ENCODE data around the gene RPL18.
"Not testable (repeated sequence)": the region's sequence is repeated elsewhere in the genome, so short reads cannot be mapped to it uniquely, and the experiment has no call there.

Gene RPL18

GRCh38 chr19:48644355-48644754 is 25.4 kb upstream of the RPL18 start:
- no peak for DNase-seq

GRCh38 chr19:48642862-48643261 is 23.9 kb upstream of the RPL18 start:
- DNase-seq = no peak

GRCh38 chr19:48641850-48642249 is 22.9 kb upstream of the RPL18 start:
- DNase-seq = no peak

- no peak for DNase-seq
Observed at GRCh38 chr19:48639483-48640375, 20.8 kb upstream of the RPL18 start.

GRCh38 chr19:48638831-48639381 is 19.9 kb upstream of the RPL18 start:
- DNase-seq = peak; percentile 46

GRCh38 chr19:48637948-48638830 is 19.2 kb upstream of the RPL18 start:
- DNase-seq = peak; percentile 47

GRCh38 chr19:48637449-48637947 is 18.5 kb upstream of the RPL18 start:
- peak; percentile 94 for DNase-seq

- peak; percentile 56 for DNase-seq
Observed at GRCh38 chr19:48636859-48637448, 18.0 kb upstream of the RPL18 start, which contains the start of gene DBP. DBP (minus strand) TSS chr19:48637379; CDS start chr19:48636994, 385 bp downstream.

GRCh38 chr19:48635966-48636858 is 17.2 kb upstream of the RPL18 start:
- no peak for DNase-seq

GRCh38 chr19:48635263-48635965 is 16.4 kb upstream of the RPL18 start:
- peak; percentile 74 for DNase-seq

- DNase-seq = peak; percentile 87
Observed at GRCh38 chr19:48634424-48635262, 15.7 kb upstream of the RPL18 start.

- DNase-seq = no peak
Observed at GRCh38 chr19:48634036-48634342, 15.0 kb upstream of the RPL18 start.

GRCh38 chr19:48633148-48634035 is 14.4 kb upstream of the RPL18 start:
- DNase-seq = no peak

GRCh38 chr19:48632692-48633147 is 13.7 kb upstream of the RPL18 start:
- DNase-seq = no peak

- not testable (repeated sequence) for DNase-seq
Observed at GRCh38 chr19:48632286-48632685, 13.3 kb upstream of the RPL18 start.

- no peak for DNase-seq
Observed at GRCh38 chr19:48631225-48631624, 12.2 kb upstream of the RPL18 start.

GRCh38 chr19:48630296-48631063 is 11.5 kb upstream of the RPL18 start:
- no peak for DNase-seq

All from 8988T (cell line).